IMR-90 (cell line): Measurements from ENCODE around the gene HSF2BP. TPM values are rescaled to one million over a fixed set of nuclear protein-coding genes. Genes with fewer than 3 reads are reported as not detected.

Experiments used
- ATAC-seq: fragments of 200-7000 bp; cut with Tn5 transposase; 2 replicates; pipeline ENCODE4 v1.9.1; 2020; ENCODE audit warnings: low read depth, mild to moderate bottlenecking, moderate library complexity
- BruUV-seq: library from RNA; stranded (reverse); fragments of 400-500 nt; replicated peaks from 2 replicates; lab custom pipeline; 2021; lab: Mats Ljungman, UMichigan
- CTCF ChIA-PET: fragments of 300-600 bp; formaldehyde crosslinking; extraction: SDS; loops from one replicate; lab custom pipeline; 2021; ENCODE audit warnings: antibody characterized with exemption; lab: Yijun Ruan, JAX
- POLR2A ChIA-PET: fragments of 300-600 bp; sonication (Branson Sonifier 250); formaldehyde crosslinking; loops from one replicate; lab custom pipeline; 2022; ENCODE audit warnings: antibody characterized with exemption; ENCODE audit not compliant: unreplicated experiment; lab: Charles Lee
- DNase-seq: peaks from one replicate; pipeline ENCODE4 v3.0.0; 2013
- H2AFZ ChIP-seq: replicated peaks from 2 replicates; pipeline ENCODE3; 2013; ENCODE audit warnings: low read length, mild to moderate bottlenecking; ENCODE audit not compliant: poor library complexity
- H2AK5ac ChIP-seq: 2 replicates; pipeline ENCODE4 v1.6.1; 2013; ENCODE audit warnings: low read depth, low read length, inconsistent platforms
- H2AK9ac ChIP-seq: replicated peaks from 2 replicates; pipeline ENCODE3; 2013; ENCODE audit warnings: mild to moderate bottlenecking, low read depth, low read length, moderate library complexity; ENCODE audit not compliant: poor library complexity
- H2BK120ac ChIP-seq: 2 replicates; pipeline ENCODE4 v1.6.1; 2013; ENCODE audit warnings: low read depth, low read length, inconsistent platforms
- H2BK15ac ChIP-seq: 3 replicates; pipeline ENCODE4 v1.6.1; 2013; ENCODE audit warnings: low read depth, low read length, inconsistent platforms
- H2BK20ac ChIP-seq: 2 replicates; pipeline ENCODE4 v1.6.1; 2013; ENCODE audit warnings: low read depth, mild to moderate bottlenecking, inconsistent platforms, low read length, moderate library complexity
- H2BK5ac ChIP-seq: 2 replicates; pipeline ENCODE4 v1.6.1; 2013; ENCODE audit warnings: mild to moderate bottlenecking, low read depth, low read length, inconsistent platforms; ENCODE audit not compliant: poor library complexity, severe bottlenecking
- H3K14ac ChIP-seq: replicated peaks from 2 replicates; pipeline ENCODE4 v1.6.1; 2013; ENCODE audit warnings: low read depth, low read length, inconsistent platforms
- H3K18ac ChIP-seq: 2 replicates; pipeline ENCODE4 v1.6.1; 2013; ENCODE audit warnings: low read depth, low read length, control low read depth
- H3K23ac ChIP-seq: 2 replicates; pipeline ENCODE4 v1.6.1; 2013; ENCODE audit warnings: low read depth, low read length, inconsistent platforms
- H3K27ac ChIP-seq: 2 replicates; pipeline ENCODE4 v1.5.1; 2013; ENCODE audit warnings: mild to moderate bottlenecking, control low read depth, low read length; ENCODE audit not compliant: insufficient read depth
- H3K27me3 ChIP-seq: 2 replicates; pipeline ENCODE4 v1.6.1; 2013; ENCODE audit warnings: low read length; ENCODE audit not compliant: control insufficient read depth, insufficient read depth
- H3K36me3 ChIP-seq: 2 replicates; pipeline ENCODE4 v1.6.1; 2013; ENCODE audit warnings: low read length, mixed read lengths; ENCODE audit not compliant: control insufficient read depth, insufficient read depth
- H3K4ac ChIP-seq: 2 replicates; pipeline ENCODE4 v1.6.1; 2013; ENCODE audit warnings: low read depth, low read length, inconsistent platforms
- H3K4me1 ChIP-seq: 2 replicates; pipeline ENCODE4 v1.6.1; 2013; ENCODE audit warnings: low read length, mixed read lengths; ENCODE audit not compliant: control insufficient read depth, insufficient read depth
- H3K4me2 ChIP-seq: 2 replicates; pipeline ENCODE4 v1.6.1; 2013; ENCODE audit warnings: low read depth, mild to moderate bottlenecking, control low read depth, low read length, moderate library complexity
- H3K4me3 ChIP-seq: 2 replicates; pipeline ENCODE4 v1.5.1; 2013; ENCODE audit warnings: low read depth, mild to moderate bottlenecking, control low read depth, low read length, moderate library complexity; ENCODE audit not compliant: insufficient read depth
- H3K56ac ChIP-seq: 2 replicates; pipeline ENCODE4 v1.6.1; 2013; ENCODE audit warnings: low read length, inconsistent platforms; ENCODE audit not compliant: insufficient read depth; ENCODE audit errors: extremely low read depth
- H3K79me1 ChIP-seq, 2 experiments: 2 replicates each; pipeline ENCODE4 v1.6.1; 2013; ENCODE audit warnings: low read length in 2 of 2, inconsistent platforms in 1 of 2, low read depth in 1 of 2
- H3K9ac ChIP-seq: 2 replicates; pipeline ENCODE4 v1.6.1; 2013; ENCODE audit warnings: low read depth, low read length, control low read depth
- H3K9me1 ChIP-seq: 2 replicates; pipeline ENCODE4 v1.6.1; 2013; ENCODE audit warnings: low read length, inconsistent platforms; ENCODE audit not compliant: insufficient read depth
- H3K9me3 ChIP-seq: 2 replicates; pipeline ENCODE4 v1.6.1; 2013; ENCODE audit warnings: low read length; ENCODE audit not compliant: control insufficient read depth, insufficient read depth
- H4K20me1 ChIP-seq: 2 replicates; pipeline ENCODE4 v1.6.1; 2013; ENCODE audit warnings: low read length, inconsistent platforms; ENCODE audit not compliant: insufficient read depth
- H4K5ac ChIP-seq: 2 replicates; pipeline ENCODE4 v1.6.1; 2013; ENCODE audit warnings: mild to moderate bottlenecking, low read depth, low read length, control low read depth
- H4K8ac ChIP-seq, 2 experiments: 2 replicates each; pipeline ENCODE4 v1.6.1; 2013; ENCODE audit warnings: low read depth in 2 of 2, low read length in 2 of 2, control low read depth in 1 of 2, inconsistent platforms in 1 of 2
- H4K91ac ChIP-seq: 2 replicates; pipeline ENCODE4 v1.6.1; 2013; ENCODE audit warnings: low read depth, low read length, inconsistent platforms; ENCODE audit not compliant: insufficient read depth
- BHLHE40 ChIP-seq: fragments of 150-350 bp; IDR thresholded peaks from 2 replicates; pipeline ENCODE4 v1.6.1; 2016; ENCODE audit warnings: mild to moderate bottlenecking, low read depth, low read length
- CEBPB ChIP-seq: IDR thresholded peaks from 2 replicates; pipeline ENCODE4 v1.6.1; 2012; ENCODE audit warnings: low read depth, low read length, improper control_type of control experiment
- FOS ChIP-seq: fragments of 150-350 bp; IDR thresholded peaks from 2 replicates; pipeline ENCODE4 v1.6.1; 2016; ENCODE audit warnings: low read depth, low read length
- MAZ ChIP-seq: IDR thresholded peaks from 2 replicates; pipeline ENCODE4 v1.6.1; 2012; ENCODE audit warnings: low read depth, mild to moderate bottlenecking, low read length, improper control_type of control experiment, moderate library complexity, borderline replicate concordance
- POLR2A ChIP-seq: IDR thresholded peaks from 2 replicates; pipeline ENCODE4 v1.6.1; 2012; ENCODE audit warnings: mild to moderate bottlenecking, low read depth, low read length
- RAD21 ChIP-seq: IDR thresholded peaks from 2 replicates; pipeline ENCODE4 v1.6.1; 2012; ENCODE audit warnings: low read length, improper control_type of control experiment
- RCOR1 ChIP-seq: IDR thresholded peaks from 2 replicates; pipeline ENCODE4 v1.6.1; 2012; ENCODE audit warnings: mild to moderate bottlenecking, low read length, improper control_type of control experiment; ENCODE audit not compliant: insufficient replicate concordance
- RFX5 ChIP-seq: IDR thresholded peaks from 2 replicates; pipeline ENCODE4 v1.8.0; 2012; ENCODE audit warnings: low read depth, mild to moderate bottlenecking, low read length, moderate library complexity
- WGBS, 2 experiments: methylation state at CpG; one replicate each; pipeline versions ENCODE4 v1.1.5 to v1.1.7; 2013; ENCODE audit warnings: missing lambda C conversion rate in 2 of 2; ENCODE audit not compliant: insufficient read length in 1 of 2; ENCODE audit errors: extremely low coverage in 2 of 2; 5-methylcytosine and 5-hydroxymethylcytosine counted together
- dilution Hi-C: fragments of 300-500 bp; cut with HindIII; formaldehyde crosslinking; loops from one replicate; pipeline ENCODE4 v1.14.3; 2018; ENCODE audit warnings: low sequenced_read_pairs; ENCODE audit not compliant: unreplicated experiment
- in situ Hi-C: fragments of 300-500 bp; cut with MboI; formaldehyde crosslinking; loops from 3 replicates; pipeline ENCODE4 v1.14.3; 2019; ENCODE audit warnings: low sequenced_read_pairs, inconsistent platforms, mixed read lengths
- intact Hi-C: fragments of 100-400 bp; cut with micrococcal nuclease; formaldehyde crosslinking; loops from 2 replicates; pipeline ENCODE4 v1.10.0; 2022
- polyA plus RNA-seq, 3 experiments: library from polyadenylated mRNA; depleted of rRNA; stranded (reverse); fragments of >200 nt; gene quantifications; 2 replicates each; pipeline ENCODE4 v1.2.3, GENCODE V29; 2012; ENCODE audit warnings: low replicate concordance in 1 of 3
- total RNA-seq: library from RNA; depleted of rRNA; stranded (reverse); fragments of >200 nt; gene quantifications from 2 replicates; pipeline ENCODE4 v1.2.3, GENCODE V29; 2012

The HSF2BP gene
- total and polyA plus RNA-seq, 2 of the 4 experiments (the other 2 are of a cell fraction), result 0.87 to 0.90 TPM

- TF ChIP-seq POLR2A, result no peak
Observed at GRCh38 chr21:43597540-43598250, 61.6 kb downstream of the HSF2BP start (continued).

GRCh38 chr21:43597052-43597451, 62.2 kb downstream of the HSF2BP start:
- no CpG with 5 or more reads among the region's 1 CpG for WGBS, 2 experiments
- H2BK15ac ChIP-seq, result 0 out of 3 replicates have a peak overlapping the region, but pooled peaks have one; percentile 1
- peak overlapping the region in 1 of 2 experiments; percentile 73; a peak in 2 of 4 replicates for H4K8ac ChIP-seq
- TF ChIP-seq FOS (peak; percentile 62), CEBPB (no peak), MAZ (0 out of 2 replicates have a peak, but pooled peaks have one; percentile 25), RCOR1 (no peak), RAD21 (peak; percentile 42; the same call in 1 of the 2 replicates), BHLHE40 (0 out of 2 replicates have a peak, but pooled peaks have one; percentile 33), RFX5 (no peak)
- no peak overlapping the region for H3K56ac ChIP-seq
- H2BK5ac ChIP-seq, result peak overlapping the region; percentile 40
- H2AK5ac ChIP-seq, result no peak overlapping the region; the same call in 1 of the 2 replicates
- BruUV-seq, result no TSS peak
- peak overlapping the region; percentile 51; the same call in 1 of the 2 replicates for H3K4ac ChIP-seq
- H4K5ac ChIP-seq, result peak overlapping the region; percentile 7; the same call in 1 of the 2 replicates
- H3K27ac ChIP-seq, result no peak overlapping the region
- no peak overlapping the region for H3K4me2 ChIP-seq
- ATAC-seq (peak; percentile 62), DNase-seq (peak; percentile 88)
- no peaks in the 10 kb centered on the region for H4K20me1 ChIP-seq
- H3K18ac ChIP-seq, result peak overlapping the region; percentile 35; the same call in 1 of the 2 replicates
- in situ Hi-C loops, result no loop called here
- H3K9me1 ChIP-seq, result peaks cover 6% of the 10 kb centered on the region
- peak overlapping the region; percentile 81 for H2BK120ac ChIP-seq
- no peak overlapping the region for H2AFZ ChIP-seq
- no peaks in the 10 kb centered on the region for H3K79me1 ChIP-seq
- H2BK20ac ChIP-seq, result peak overlapping the region; percentile 80
- intact Hi-C loops, result no loop called here
- H3K27me3 ChIP-seq, result no peaks in the 10 kb centered on the region
- H3K23ac ChIP-seq, result no peak overlapping the region
- H3K9ac ChIP-seq, result no peak overlapping the region
- H3K4me3 ChIP-seq, result no peak overlapping the region
- peaks cover 16% of the 10 kb centered on the region for H3K4me1 ChIP-seq
- H4K91ac ChIP-seq, result peak overlapping the region; percentile 64; the same call in 1 of the 2 replicates
- POLR2A ChIA-PET, result no interaction called here
- dilution Hi-C loops, result no loop called here
- H3K9me3 ChIP-seq, result no peaks in the 10 kb centered on the region
- no peak overlapping the region for H3K14ac ChIP-seq
- CTCF ChIA-PET, result interaction anchor here (1.5 kb wide), 1 partner anchor 14 kb away, joined by 6 read pairs; no protein-coding TSS in a partner anchor
- no peak overlapping the region for H2AK9ac ChIP-seq
- no peaks in the 10 kb centered on the region for H3K36me3 ChIP-seq
